Measurements from ENCODE around the gene MPZL2. TPM values are rescaled to one million over a fixed set of nuclear protein-coding genes. Genes with fewer than 3 reads are reported as not detected.
A peak's percentile ranks its signal among the peaks of the same experiment; 100 is the strongest.

Gene MPZL2
- total and polyA plus RNA-seq, 2 donors from 2014 or later = 16.8 to 111 TPM

- no peaks in the 10 kb centered on the region for H3K27me3 ChIP-seq (ENCODE audit: control insufficient read depth, insufficient read depth, low read length)
- no peak overlapping the region for H3K4me3 ChIP-seq (ENCODE audit: low read length in 3 of 3)
- no peaks in the 10 kb centered on the region for H3K36me3 ChIP-seq (ENCODE audit: control insufficient read depth in 2 of 3, insufficient read depth in 3 of 3, low read length in 3 of 3)
- DNase-seq (no peak), FAIRE-seq (no peak)
- intact Hi-C loops (cut with DNase I) = no loop called here
- no peak overlapping the region for H3K9ac ChIP-seq (ENCODE audit: low read length in 3 of 3)
- no peak overlapping the region for H3K27ac ChIP-seq (ENCODE audit: low read depth in 2 of 2, low read length in 2 of 2)
- no peaks in the 10 kb centered on the region for H3K9me3 ChIP-seq (ENCODE audit: control insufficient read depth in 2 of 3, insufficient read depth in 1 of 3, low read length in 3 of 3)
- no peak for TF ChIP-seq CTCF (IDR thresholded peaks at IDR 0.05; ENCODE audit: borderline replicate concordance, extremely low read depth, insufficient read depth)
- H3K4me1 ChIP-seq (ENCODE audit: control insufficient read depth in 2 of 3, insufficient read depth in 2 of 3, low read depth in 1 of 3, low read length in 3 of 3) = no peaks in the 10 kb centered on the region
Observed at GRCh38 chr11:118306556-118306955, 42.5 kb upstream of the MPZL2 start.

- H3K4me3 ChIP-seq (ENCODE audit: low read length in 3 of 3) = no peak overlapping the region
- no peak for TF ChIP-seq CTCF (IDR thresholded peaks at IDR 0.05; ENCODE audit: borderline replicate concordance, extremely low read depth, insufficient read depth)
- DNase-seq (peak in 2 of 5 donors; percentile 31 to 36), FAIRE-seq (no peak)
- no peaks in the 10 kb centered on the region for H3K36me3 ChIP-seq (ENCODE audit: control insufficient read depth in 2 of 3, insufficient read depth in 3 of 3, low read length in 3 of 3)
- intact Hi-C loops (cut with DNase I) = no loop called here
- no peaks in the 10 kb centered on the region for H3K4me1 ChIP-seq (ENCODE audit: control insufficient read depth in 2 of 3, insufficient read depth in 2 of 3, low read depth in 1 of 3, low read length in 3 of 3)
- no peak overlapping the region for H3K27ac ChIP-seq (ENCODE audit: low read depth in 2 of 2, low read length in 2 of 2)
- H3K9me3 ChIP-seq (ENCODE audit: control insufficient read depth in 2 of 3, insufficient read depth in 1 of 3, low read length in 3 of 3) = no peaks in the 10 kb centered on the region
- no peak overlapping the region for H3K9ac ChIP-seq (ENCODE audit: low read length in 3 of 3)
- no peaks in the 10 kb centered on the region for H3K27me3 ChIP-seq (ENCODE audit: control insufficient read depth, insufficient read depth, low read length)
Observed at GRCh38 chr11:118305726-118306125, 41.6 kb upstream of the MPZL2 start.

GRCh38 chr11:118304568-118305248 lies 40.6 kb upstream of the MPZL2 start, which contains the start of gene CD3E:
Gene CD3E, plus strand, starts transcription at chr11:118304730. Its CDS starts 223 bp downstream, at chr11:118304953.
- Histone ChIP-seq H3K36me3 (ENCODE audit: control insufficient read depth in 2 of 3, insufficient read depth in 3 of 3, low read length in 3 of 3) (no peaks in the 10 kb centered on the region), H3K4me1 (ENCODE audit: control insufficient read depth in 2 of 3, insufficient read depth in 2 of 3, low read depth in 1 of 3, low read length in 3 of 3) (no peaks in the 10 kb centered on the region), H3K4me3 (ENCODE audit: low read length in 3 of 3) (no peak within 1 kb of the TSS), H3K27ac (ENCODE audit: low read depth in 2 of 2, low read length in 2 of 2) (no peak within 1 kb of the TSS), H3K9me3 (ENCODE audit: control insufficient read depth in 2 of 3, insufficient read depth in 1 of 3, low read length in 3 of 3) (no peaks in the 10 kb centered on the region), H3K27me3 (ENCODE audit: control insufficient read depth, insufficient read depth, low read length) (no peaks in the 10 kb centered on the region), H3K9ac (ENCODE audit: low read length in 3 of 3) (no peak within 1 kb of the TSS)
- FAIRE-seq (no peak), DNase-seq (no peak)
- TF ChIP-seq CTCF (IDR thresholded peaks at IDR 0.05; ENCODE audit: borderline replicate concordance, extremely low read depth, insufficient read depth) = no peak
- intact Hi-C loops (cut with DNase I) = no loop called here

GRCh38 chr11:118304227-118304567 lies 40.1 kb upstream of the MPZL2 start:
- no peak for FAIRE-seq
- no peak for DNase-seq
- no peak overlapping the region for H3K9ac ChIP-seq (ENCODE audit: low read length in 3 of 3)
- H3K27ac ChIP-seq (ENCODE audit: low read depth in 2 of 2, low read length in 2 of 2) = no peak overlapping the region
- no peaks in the 10 kb centered on the region for H3K4me1 ChIP-seq (ENCODE audit: control insufficient read depth in 2 of 3, insufficient read depth in 2 of 3, low read depth in 1 of 3, low read length in 3 of 3)
- no peaks in the 10 kb centered on the region for H3K27me3 ChIP-seq (ENCODE audit: control insufficient read depth, insufficient read depth, low read length)
- no peaks in the 10 kb centered on the region for H3K9me3 ChIP-seq (ENCODE audit: control insufficient read depth in 2 of 3, insufficient read depth in 1 of 3, low read length in 3 of 3)
- no peaks in the 10 kb centered on the region for H3K36me3 ChIP-seq (ENCODE audit: control insufficient read depth in 2 of 3, insufficient read depth in 3 of 3, low read length in 3 of 3)
- intact Hi-C loops (cut with DNase I) = no loop called here
- no peak overlapping the region for H3K4me3 ChIP-seq (ENCODE audit: low read length in 3 of 3)
- no peak for TF ChIP-seq CTCF (IDR thresholded peaks at IDR 0.05; ENCODE audit: borderline replicate concordance, extremely low read depth, insufficient read depth)

All from kidney (tissue), 14 donors.